Lower leg skin (tissue), 4 donors: ENCODE measurements around the gene OR10G3. TPM values are rescaled to one million over a fixed set of nuclear protein-coding genes. Genes with fewer than 3 reads are reported as not detected.

ENCODE experiments used
- DNase-seq, 2 donors: peaks; one replicate each; pipeline ENCODE4 v3.0.0-alpha.2; 2019; ENCODE audit warnings: low spot score in 2 of 2
- H3K4me3 ChIP-seq: fragments of 200-600 bp; sonication (generic); 2 replicates; pipeline ENCODE4 v1.5.1; 2017; ENCODE audit warnings: mild to moderate bottlenecking, low read depth; ENCODE audit not compliant: poor library complexity, severe bottlenecking
- CTCF ChIP-seq, 3 donors: fragments of 450-650 bp; IDR thresholded peaks; one replicate each; pipeline ENCODE4 v1.5.1; 2016; ENCODE audit warnings: antibody characterized with exemption in 3 of 3, mild to moderate bottlenecking in 3 of 3, moderate library complexity in 2 of 3
- POLR2A ChIP-seq, 2 donors: fragments of 450-650 bp; IDR thresholded peaks; one replicate each; pipeline ENCODE4 v1.6.1; 2016 to 2017; ENCODE audit warnings: antibody characterized with exemption in 2 of 2, mild to moderate bottlenecking in 1 of 2, moderate library complexity in 1 of 2
- WGBS, 2 donors: methylation state at CpG; one replicate each; pipeline ENCODE4 v1.1.5; 2018; 5-methylcytosine and 5-hydroxymethylcytosine counted together
- intact Hi-C: fragments of 100-400 bp; cut with DNase I; formaldehyde crosslinking; loops from one replicate; pipeline ENCODE4 v1.15.0; 2023; ENCODE audit warnings: low total_unique reads
- total RNA-seq, 4 donors: library from RNA; depleted of rRNA; stranded (reverse); fragments of >200 nt; gene quantifications; one replicate each; pipeline ENCODE4 v1.1.0, GENCODE V29; 2016

Gene OR10G3
- total RNA-seq, 4 donors from 2014 or later = not detected

- H3K4me3 ChIP-seq = no peak overlapping the region
- intact Hi-C loops = no loop called here
- TF ChIP-seq POLR2A (IDR thresholded peaks at IDR 0.05) (no peak), CTCF (IDR thresholded peaks at IDR 0.05) (no peak)
- no peak for DNase-seq
- 75 to 82% methylated on average over 4 of the region's 4 CpGs for WGBS, 2 donors
Measured at GRCh38 chr14:21589317-21589716, 9.4 kb upstream of the OR10G3 start.

GRCh38 chr14:21575661-21576060 lies 4.2 kb downstream of the OR10G3 start:
- H3K4me3 ChIP-seq = no peak overlapping the region
- 70 to 75% methylated on average over 6 of the region's 6 CpGs for WGBS, 2 donors
- TF ChIP-seq POLR2A (IDR thresholded peaks at IDR 0.05) = no peak
- TF ChIP-seq CTCF (IDR thresholded peaks at IDR 0.05) = no peak
- intact Hi-C loops = no loop called here
- DNase-seq = no peak

GRCh38 chr14:21572604-21573003 lies 7.3 kb downstream of the OR10G3 start:
- DNase-seq = no peak
- no peak overlapping the region for H3K4me3 ChIP-seq
- TF ChIP-seq POLR2A (IDR thresholded peaks at IDR 0.05) (no peak), CTCF (IDR thresholded peaks at IDR 0.05) (no peak)
- intact Hi-C loops = no loop called here

GRCh38 chr14:21558703-21559170 lies 21.1 kb downstream of the OR10G3 start:
- intact Hi-C loops = loop anchor here (10.0 kb wide), 1 partner anchor 54 kb away; no protein-coding TSS in a partner anchor
- no peak for DNase-seq
- WGBS, 2 donors = 64 to 69% methylated on average over 8 of the region's 8 CpGs
- H3K4me3 ChIP-seq = no peak overlapping the region
- TF ChIP-seq CTCF (IDR thresholded peaks at IDR 0.05) (no peak), POLR2A (IDR thresholded peaks at IDR 0.05) (no peak)

GRCh38 chr14:21557084-21557901 lies 22.6 kb downstream of the OR10G3 start:
- H3K4me3 ChIP-seq = no peak overlapping the region
- peak; percentile 80 to 90 for DNase-seq
- intact Hi-C loops = loop anchor here (10.0 kb wide), 1 partner anchor 52 kb away; no protein-coding TSS in a partner anchor
- 6 to 9% methylated on average over 11 of the region's 11 CpGs for WGBS, 2 donors
- TF ChIP-seq CTCF (IDR thresholded peaks at IDR 0.05) (no peak), POLR2A (IDR thresholded peaks at IDR 0.05) (no peak)
